ENCODE measurements around the gene ZNF48.

ZNF48 gene

DNA sequence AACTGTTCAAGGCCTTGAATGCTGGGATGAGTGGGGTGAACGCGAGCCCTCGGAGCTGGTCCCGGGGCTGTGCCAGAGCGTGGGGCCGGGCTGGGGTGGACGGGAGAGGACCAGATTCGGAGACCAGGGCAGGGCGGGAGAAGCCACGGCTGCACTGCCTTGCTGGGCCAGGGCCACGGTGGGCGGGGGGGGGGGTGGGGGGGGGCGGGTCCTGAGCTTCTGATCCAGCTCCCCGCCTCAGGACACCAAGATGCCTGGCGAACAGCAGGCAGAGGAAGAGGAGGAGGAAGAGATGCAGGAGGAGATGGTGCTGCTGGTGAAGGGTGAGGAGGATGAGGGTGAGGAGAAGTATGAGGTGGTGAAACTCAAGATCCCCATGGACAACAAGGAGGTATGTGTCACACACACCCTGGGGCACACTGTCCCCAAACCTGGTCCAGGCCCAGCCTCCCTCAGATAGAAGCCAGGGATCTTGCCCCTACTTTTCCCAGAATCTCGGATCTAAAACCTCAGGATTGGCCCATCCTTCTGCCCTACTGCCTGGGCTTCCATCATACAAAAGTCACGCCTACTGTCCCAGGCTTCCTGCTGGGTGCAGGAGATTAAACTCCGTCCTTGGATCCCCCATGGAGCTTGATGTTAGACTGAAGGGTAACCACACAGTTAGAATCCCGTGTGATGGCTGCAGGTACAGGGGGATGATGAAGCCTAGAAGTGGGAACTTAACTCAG, 12.7 kb downstream of the ZNF48 start:
- no peak for DNase-seq (ENCODE audit: low spot score)

DNA sequence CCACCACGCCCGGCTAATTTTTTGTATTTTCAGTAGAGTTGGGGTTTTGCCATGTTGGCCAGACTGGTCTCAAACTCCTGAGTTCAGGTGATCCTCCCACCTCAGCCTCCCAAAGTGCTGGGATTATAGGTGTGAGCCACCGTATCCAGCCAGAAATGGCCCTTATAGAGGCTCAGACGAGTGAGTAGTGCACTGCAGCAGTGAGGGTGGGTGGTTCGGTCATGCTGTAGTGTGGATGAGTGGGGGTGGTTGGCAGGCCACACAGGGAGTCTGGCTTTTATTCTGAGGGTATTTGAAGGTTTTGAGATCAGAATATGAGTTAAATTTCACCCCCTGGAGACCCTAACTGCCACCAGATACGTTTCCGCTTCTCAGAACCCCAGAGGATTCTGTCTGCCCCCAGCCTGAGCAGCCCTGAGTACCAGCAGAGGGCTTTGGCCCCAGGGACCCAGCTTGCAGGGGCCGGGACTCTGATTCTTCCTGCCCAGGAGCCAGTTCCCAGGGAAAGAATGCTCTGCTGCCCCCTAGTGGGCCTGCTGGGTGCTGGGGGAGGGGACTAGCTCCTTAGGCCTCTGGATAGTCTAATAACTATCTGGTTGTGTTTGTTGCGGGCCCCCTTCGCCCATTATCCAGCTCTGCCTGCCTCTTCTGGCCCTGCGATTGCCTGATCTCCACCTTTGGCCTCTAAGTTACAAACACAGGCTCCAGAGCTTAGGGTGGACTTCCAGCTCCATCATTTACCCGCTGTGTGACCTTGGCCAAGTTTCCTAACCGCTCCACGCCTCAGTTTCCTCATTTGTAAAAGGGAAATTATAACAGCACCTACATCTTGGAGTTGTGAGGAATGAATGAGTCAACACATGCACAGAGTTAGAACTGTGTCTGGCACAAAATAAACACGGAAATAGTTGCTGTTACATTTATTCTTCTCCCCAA, 14.2 kb downstream of the ZNF48 start:
- peak; percentile 89 for DNase-seq (ENCODE audit: low spot score)

DNA sequence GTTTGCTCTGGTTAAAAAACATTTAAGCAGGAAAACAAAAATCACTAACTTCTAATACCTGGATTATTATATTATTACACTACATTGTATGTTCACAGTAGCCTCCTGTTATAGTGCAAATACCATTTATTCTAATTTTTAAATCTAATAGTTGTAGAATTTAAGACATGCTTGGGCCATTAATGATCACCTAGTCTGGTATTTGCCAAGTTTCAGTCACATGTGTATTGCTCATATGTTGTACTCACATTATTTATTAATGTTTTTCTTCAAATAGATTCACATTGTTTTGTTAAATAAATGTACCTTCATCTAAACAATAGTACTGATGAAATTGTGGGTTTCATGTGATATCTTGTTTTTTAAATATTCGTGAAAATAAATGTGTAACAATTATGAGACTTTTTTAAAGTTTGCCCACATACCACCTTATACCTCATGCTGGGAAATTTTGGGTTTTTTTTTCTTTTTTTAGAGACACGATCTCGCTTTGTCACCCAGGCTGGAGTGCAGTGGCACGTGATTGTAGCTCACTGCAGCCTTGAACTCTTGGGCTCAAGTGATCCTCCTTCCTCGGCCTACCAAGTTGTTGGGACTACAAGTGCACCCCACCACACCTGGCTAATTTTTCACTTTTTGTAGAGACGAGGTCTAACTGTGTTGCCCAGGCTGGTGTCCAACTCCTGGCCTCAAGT, 18.0 kb downstream of the ZNF48 start:
- no peak for DNase-seq (ENCODE audit: low spot score)

DNA sequence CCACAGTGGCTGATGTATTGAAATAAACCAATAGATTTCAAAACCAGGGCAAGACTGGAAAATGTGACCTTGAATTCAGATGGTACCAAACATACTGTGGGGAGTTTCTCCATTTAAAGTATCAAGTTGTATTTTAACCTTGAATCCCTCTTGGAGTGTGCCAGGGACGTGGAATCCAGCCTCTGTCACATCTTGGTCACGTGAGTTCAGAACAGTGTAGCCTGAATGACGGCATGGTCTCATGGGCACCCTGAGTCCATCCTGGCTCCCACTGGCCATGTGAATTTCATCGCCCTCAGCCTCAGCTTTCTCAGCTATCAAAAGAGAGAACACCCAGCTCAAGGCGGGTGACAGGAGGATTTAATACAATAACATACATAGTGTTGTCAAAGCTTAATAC, 18.9 kb downstream of the ZNF48 start:
- no peak for DNase-seq (ENCODE audit: low spot score)

DNA sequence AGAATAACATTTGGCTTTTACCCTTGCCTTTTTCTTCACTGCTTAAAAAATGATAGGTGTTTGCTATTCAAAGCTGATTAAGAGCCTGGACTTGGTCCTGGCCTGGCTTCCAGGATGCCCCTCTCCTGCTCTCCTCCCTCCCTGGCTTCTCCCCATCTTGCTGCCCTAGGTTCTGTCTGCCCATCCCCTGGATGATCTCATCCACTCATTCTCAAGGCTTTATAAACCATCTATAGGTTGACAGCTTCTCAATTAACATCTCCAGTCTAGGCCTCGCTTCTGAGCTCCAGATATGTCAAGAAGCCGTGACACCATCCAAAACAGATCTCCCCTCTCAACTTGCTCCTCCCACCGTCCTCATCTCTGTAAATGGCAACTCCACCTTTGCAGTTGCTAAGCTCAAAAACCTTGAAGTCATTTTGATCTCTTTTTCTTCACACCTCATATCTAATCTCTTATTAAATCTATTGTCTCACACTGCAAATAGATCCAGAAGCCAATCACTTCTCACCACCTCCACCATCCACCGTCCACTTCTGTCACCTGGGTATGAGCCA, 20.9 kb downstream of the ZNF48 start:
- DNase-seq (ENCODE audit: low spot score) = no peak

DNA sequence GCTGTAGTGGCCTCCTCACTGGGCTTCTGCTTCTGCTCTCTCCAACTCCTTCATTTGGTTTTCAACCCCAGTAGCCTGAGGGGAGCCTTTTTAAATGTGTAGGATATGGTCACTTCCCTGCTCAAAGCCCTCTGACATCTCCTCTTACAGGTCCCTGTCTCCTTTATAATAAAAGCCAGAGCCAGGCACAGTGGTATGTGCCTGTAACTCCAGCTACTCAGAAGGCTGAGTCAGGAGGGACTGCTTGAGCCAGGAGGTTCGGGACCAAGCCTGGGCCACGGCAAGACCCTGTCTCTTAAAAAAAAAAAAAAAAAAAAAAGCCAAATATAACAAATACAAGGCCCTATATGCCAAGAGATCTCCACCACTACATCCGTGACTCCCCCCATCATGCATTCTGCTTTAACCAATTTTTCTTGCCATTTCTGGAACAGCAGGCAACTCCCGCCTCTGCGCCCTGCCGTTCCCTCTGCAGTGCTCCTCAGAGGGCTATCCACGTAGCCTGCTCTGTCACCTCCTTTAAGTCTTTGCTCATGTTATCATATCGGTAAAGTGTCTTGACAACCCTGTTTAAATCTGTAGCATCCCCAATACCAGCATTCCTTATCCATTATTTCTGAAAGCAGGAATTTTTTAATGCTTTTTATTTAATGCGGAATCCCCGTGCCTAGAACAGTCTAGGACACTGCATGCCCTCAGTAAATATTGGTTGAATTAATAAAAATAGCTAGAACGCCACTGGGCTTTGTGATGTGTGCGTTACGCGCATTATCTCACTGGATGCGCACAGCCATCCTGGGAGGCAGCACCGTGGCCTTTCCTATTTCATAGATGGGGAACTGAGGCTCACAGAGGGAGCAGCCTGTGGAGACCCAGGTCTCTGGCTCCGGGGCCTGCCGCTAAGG, 21.7 kb downstream of the ZNF48 start:
- DNase-seq (ENCODE audit: low spot score) = no peak

DNA sequence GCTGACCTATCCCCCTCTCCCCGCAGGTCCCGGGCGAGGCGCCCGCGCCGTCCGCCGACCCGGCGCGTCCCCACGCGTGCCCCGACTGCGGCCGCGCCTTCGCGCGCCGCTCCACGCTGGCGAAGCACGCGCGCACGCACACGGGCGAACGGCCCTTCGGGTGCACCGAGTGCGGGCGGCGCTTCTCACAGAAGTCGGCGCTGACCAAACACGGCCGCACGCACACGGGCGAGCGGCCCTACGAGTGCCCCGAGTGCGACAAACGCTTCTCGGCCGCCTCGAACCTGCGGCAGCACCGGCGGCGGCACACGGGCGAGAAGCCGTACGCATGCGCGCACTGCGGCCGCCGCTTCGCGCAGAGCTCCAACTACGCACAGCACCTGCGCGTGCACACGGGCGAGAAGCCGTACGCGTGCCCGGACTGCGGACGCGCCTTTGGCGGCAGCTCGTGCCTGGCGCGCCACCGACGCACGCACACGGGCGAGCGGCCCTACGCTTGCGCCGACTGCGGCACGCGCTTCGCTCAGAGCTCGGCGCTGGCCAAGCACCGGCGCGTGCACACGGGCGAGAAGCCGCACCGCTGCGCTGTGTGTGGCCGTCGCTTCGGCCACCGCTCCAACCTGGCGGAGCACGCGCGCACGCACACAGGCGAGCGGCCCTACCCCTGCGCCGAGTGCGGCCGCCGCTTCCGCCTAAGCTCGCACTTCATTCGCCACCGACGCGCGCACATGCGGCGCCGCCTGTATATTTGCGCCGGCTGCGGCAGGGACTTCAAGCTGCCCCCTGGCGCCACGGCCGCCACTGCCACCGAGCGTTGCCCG, 22.5 kb downstream of the ZNF48 start:
- peak; percentile 69 for DNase-seq (ENCODE audit: low spot score)

DNA sequence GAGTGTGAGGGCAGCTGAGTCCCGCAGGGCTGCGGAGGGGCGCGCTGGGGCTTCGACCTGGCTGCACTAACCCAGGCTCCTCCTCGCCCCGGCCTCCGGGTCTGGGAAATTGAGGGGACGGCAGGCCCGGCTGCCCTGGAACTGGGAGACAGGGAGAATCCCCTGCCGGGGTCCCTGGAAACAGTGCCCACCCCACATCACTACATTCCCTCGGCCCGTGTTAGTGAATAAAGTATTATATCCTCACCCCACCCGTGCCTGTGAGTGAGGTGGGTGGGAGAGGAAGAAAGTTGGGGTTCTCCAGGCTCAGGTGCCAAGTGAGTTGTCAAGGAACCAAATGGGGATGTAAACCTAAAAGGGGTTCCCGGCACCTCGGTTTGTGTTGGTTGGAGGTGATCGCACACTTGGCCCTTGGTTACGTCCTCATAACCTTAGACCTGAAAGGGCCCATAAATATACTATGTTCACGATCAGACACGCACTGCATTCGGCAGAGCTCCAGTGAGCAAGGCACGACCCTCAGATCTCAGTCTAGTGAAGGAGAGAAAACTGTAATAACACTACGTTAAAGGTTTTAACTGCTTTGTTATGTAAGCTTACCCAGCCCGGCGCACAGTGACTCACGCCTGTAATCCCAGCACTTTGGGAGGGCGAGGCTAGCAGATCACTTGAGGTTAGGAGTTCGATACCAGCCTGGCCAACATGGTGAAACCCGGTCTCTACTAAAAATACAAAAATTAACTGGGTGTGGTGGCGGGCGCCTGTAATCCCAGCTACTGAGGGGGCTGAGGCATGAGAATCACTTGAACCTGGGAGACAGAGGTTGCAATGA, 23.3 kb downstream of the ZNF48 start:
- no peak for DNase-seq (ENCODE audit: low spot score)

DNA sequence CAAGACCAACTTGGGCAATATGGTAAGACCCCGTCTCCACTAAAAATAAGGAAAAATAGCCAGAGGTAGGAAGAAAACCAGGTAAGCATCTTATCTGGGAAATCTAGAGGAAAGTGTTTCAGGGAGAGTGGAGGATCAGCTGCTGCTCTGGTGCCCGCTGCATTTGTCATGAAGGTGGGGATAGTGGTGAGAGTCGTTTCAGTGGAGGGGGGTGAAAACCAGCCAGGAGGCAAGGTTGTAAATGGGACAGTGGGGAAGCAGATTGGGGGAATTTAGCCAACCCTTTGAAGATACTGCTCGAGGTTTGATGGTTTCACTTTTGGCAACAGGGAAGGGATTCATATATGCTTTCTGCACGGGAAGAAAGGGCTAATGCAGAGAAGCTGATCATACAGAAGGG, 25.8 kb downstream of the ZNF48 start:
- DNase-seq (ENCODE audit: low spot score) = no peak

DNA sequence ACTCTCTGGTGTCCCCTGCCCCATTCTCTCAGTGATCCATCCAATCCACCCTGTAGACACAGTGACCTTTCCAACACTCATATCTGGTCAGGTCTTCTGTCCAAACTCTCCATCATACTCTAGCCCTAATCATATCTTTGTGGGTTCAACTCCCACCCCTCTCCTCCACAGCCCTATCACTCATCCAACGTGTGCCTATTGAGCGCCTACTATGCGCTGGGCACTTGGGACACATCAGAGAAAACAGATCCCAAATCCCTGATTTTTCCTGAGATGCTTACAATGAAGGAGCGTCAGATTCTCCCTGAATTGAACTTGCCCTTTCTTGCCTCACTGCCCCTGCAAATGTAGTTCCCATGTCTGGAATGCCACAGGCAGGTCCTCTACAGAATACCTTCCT, 32.8 kb downstream of the ZNF48 start:
- no peak for DNase-seq (ENCODE audit: low spot score)

DNA sequence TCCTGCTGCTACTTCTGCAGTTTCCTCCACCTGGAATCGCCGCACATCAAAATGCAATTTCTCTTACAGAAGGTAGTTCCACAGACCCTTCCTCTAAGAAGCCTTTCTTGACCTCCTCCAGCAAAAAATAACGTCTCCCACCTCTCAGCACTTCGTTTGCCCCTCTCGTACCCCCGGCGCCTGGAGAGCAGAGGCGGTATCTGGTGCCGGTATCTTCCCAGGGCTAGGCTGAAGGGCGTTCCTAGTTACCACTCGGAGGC, 34.1 kb downstream of the ZNF48 start:
- DNase-seq (ENCODE audit: low spot score) = no peak

DNA sequence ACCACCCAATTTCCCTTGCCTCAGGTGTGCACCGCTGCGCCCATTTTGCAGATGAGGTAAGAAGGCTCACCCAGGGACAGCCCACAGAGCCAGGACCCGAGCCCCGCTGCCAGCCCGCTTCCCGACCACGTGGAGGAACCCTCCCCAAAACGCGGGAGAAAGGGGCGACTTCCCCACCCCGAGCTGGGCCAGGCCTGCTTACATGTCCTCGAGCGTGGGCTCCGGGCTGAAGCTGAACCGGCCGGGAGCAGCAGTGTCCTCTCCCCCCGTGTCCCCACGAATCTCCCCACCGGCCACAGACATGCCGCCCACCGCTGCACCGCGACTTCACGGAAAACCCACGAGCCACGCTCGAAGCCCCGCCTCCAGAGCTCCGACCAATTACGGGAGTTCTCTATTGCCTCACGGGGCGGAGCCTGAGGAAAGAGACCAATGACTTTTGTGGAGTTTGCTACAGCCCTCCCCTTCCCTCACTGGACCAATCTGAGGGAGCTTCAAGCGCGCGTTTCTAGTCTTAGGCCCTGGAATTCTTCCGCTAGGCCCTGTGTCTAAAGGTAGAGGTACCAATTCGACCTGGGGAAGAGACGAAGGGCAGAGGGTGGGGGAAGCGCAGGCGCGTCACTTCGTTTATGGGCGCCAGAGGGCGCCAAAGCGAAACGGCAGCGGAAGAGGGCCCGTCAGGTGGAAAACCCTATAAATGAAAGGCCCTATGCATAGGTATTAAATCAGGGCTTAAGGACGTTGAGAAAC, 34.6 kb downstream of the ZNF48 start, which contains the start of gene DCTPP1:
Gene DCTPP1 (minus strand): TSS at position 353 of the 750 bp plus-strand sequence. CDS start 50 bp downstream, at position 303.
- peak; percentile 96 for DNase-seq (ENCODE audit: low spot score)

DNA sequence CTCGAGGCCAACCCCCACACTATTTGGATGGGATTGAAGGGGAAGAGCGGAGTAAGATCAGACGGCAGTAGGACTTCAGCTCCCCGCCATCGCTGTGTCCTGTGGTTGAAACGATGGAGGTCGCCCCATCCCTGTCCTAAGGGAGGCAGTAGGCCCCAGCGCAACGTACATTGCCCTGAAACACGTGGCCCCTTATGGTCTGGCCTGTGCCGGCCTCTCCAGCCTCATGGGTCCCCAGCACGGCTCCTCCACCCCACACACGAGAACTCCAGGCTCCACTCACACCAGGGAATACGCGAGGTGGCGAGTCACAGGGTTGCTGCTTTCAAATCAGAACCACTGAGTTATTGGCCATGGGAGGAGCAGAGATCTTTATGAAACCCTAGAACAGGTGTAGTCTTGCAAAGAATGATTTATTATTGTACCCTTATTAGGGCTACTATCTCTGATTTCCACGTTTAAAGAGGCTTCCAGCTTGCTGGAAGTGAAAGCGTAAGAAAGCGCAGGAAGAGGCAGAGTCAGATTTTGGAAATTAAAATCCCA, 35.3 kb downstream of the ZNF48 start:
- DNase-seq (ENCODE audit: low spot score) = no peak

DNA sequence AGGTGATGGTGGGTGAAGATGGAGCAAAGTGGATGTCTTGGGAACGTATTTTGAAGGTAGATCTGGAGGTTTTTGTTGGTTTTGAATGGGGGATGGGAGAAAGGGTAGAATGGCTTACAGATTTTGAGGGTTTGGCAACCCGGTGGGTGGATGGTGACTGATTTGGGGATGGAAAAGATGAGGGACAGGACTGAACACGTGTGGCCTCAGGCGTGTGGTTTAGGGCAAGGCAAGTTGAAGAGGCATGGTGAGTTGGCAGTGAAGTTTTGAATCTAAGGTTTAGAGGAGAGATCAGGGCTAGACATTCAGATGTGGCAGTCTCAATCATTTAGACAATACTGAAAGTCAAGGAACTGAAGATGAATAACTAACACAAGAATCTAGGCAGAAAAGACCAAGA, 39.6 kb downstream of the ZNF48 start:
- DNase-seq (ENCODE audit: low spot score) = no peak

DNA sequence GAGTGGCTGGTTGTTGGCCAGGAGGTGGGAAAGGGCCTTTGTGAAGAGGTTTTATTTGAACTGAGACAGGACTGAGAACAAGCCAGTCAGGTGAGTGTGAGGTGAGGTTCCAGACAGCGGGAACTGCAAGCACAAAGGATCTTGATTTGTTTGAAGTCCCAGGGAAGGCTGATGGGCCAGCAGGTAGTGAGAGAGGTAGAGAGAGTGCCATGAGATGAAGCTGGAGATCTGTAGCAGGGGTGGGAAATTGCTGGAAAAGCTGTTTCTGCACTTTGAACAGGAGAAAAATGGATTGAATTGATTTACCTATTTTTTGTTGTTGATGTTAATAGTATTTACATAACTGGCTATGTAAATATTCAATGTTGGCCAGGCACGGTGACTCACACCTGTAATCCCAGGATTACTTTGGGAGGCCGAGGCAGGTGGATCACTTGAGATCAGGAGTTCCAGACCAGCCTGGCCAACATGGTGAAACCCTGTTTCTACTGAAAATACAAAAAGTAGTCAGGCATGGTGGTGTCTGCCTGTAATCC, 42.4 kb downstream of the ZNF48 start:
- no peak for DNase-seq (ENCODE audit: low spot score)

DNA sequence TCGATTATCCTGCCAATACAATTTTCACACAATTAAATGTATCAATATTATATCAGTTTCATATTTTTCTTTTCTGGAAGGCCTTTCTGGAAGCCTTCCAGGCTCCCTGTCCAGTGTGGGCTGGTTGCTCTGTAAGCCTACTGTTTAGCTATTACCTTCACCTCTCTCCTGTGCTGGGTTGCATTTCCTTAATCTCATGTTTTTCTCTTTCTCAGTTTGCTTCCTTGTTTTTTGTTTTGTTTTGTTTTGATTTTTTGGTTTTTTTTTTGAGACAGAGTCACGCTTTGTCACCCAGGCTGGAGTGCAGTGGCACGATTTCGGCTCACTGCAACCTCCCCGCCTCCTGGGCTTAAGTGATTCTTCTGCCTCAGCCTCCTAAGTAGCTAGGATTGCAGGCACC, 43.6 kb downstream of the ZNF48 start:
- no peak for DNase-seq (ENCODE audit: low spot score)

DNA sequence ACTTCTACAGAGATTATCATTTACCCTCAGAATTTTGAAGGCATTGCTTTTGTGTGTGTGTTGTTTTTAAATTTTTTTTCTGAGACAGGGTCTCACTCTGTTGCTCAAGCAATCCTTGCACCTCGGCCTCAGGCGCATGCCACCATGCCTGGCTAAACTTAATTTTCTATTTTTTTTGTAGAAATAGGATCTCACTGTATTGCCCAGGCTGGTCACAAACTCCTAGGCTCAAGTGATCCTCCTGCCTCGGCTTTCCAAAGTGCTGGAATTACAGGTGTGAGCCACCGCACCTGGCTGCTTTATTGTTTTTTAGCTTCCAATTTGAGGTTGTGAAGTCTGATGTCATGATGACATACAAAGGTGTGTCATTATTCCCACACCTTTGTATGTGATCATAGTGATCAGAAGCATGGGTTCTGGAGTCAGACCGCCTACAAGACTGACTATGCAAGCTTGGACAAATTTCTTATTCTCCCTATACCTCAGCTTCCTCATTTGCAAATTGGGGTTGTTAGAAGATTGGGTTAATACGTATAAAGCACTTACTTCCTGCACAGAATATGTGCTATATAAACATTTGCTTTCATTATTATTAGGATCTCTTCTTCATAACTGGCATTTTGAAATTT, 44.6 kb downstream of the ZNF48 start:
- no peak for DNase-seq (ENCODE audit: low spot score)

DNA sequence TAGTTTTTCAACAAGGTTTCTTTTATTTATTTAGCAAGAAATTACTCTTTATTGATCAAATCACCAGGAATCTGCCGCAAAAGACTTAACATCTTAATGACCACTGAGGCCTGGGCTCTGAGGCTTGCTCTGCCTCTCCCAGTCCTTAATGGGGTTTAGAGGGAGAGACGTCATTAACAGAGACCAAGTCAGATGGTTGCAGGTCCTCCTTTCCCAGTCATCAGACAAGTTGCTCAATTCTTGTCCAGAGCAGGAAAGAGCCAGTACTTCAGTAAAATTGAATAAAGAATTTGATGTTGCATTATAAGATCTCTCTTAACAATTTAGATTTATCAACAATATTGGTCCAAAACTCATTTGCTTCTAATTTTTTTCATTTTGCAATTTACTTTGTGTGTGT, 48.4 kb downstream of the ZNF48 start:
- no peak for DNase-seq (ENCODE audit: low spot score)
